Mammary epithelial cell (primary cell): ENCODE data around the gene KLHL17.

ENCODE experiments used
- CTCF ChIP-seq, 2 donors: IDR thresholded peaks in 1 of 2; conservative IDR thresholded peaks in 1 of 2; 2 replicates each; pipeline ENCODE4 v1.5.1; 2011 to 2012; ENCODE audit warnings: inconsistent platforms in 2 of 2, low read length in 2 of 2, mild to moderate bottlenecking in 2 of 2, control low read depth in 1 of 2, low read depth in 1 of 2; ENCODE audit not compliant: insufficient read depth in 1 of 2; ENCODE audit errors: extremely low read depth in 1 of 2
- EZH2 ChIP-seq: IDR thresholded peaks from 2 replicates; pipeline ENCODE4 v1.6.1; 2012; ENCODE audit warnings: low read length, inconsistent platforms, borderline replicate concordance

- no peak for TF ChIP-seq CTCF (conservative IDR thresholded peaks at IDR 0.05 in 1 of 2, IDR thresholded peaks at IDR 0.05 in 1 of 2; ENCODE audit: extremely low read depth in 1 of 2, insufficient read depth in 1 of 2, low read depth in 1 of 2, low read length in 2 of 2)
- TF ChIP-seq EZH2, result no peak
Observed at GRCh38 chr1:914131-914890, 46.1 kb upstream of the KLHL17 start.
